HT-29 (cell line): Measurements from ENCODE around the gene HFE. TPM values are rescaled to one million over a fixed set of nuclear protein-coding genes. Genes with fewer than 3 reads are reported as not detected.
A peak's percentile ranks its signal among the peaks of the same experiment; 100 is the strongest.
"Not testable (repeated sequence)": the region's sequence is repeated elsewhere in the genome, so short reads cannot be mapped to it uniquely, and the experiment has no call there.

ENCODE experiments used
- DNase-seq: peaks from one replicate; pipeline ENCODE4 v3.0.0-alpha.2; 2015; ENCODE audit warnings: low spot score
- total RNA-seq: library from RNA; depleted of rRNA; stranded (reverse); fragments of >200 nt; shearing (Covaris generic); gene quantifications from 2 replicates; pipeline ENCODE4 v1.2.3, GENCODE V29; 2014; rRNA removed

The HFE gene
- total RNA-seq: 7.3 and 8.7 TPM in 2 replicates

- peak; percentile 50 for DNase-seq
Measured at GRCh38 chr6:26087284-26088115, at the start of gene HFE. Gene HFE, plus strand, starts transcription at chr6:26087429. Its CDS starts 12 bp downstream, at chr6:26087441.

GRCh38 chr6:26041946-26042345, 45.3 kb upstream of the HFE start:
- DNase-seq: no peak

- peak; percentile 82 for DNase-seq
Measured at GRCh38 chr6:26043384-26044139, 43.7 kb upstream of the HFE start.

GRCh38 chr6:26044140-26045064, 42.8 kb upstream of the HFE start:
- no peak for DNase-seq

- peak; percentile 95 for DNase-seq
Measured at GRCh38 chr6:26045065-26045927, 41.9 kb upstream of the HFE start.

- peak; percentile 48 for DNase-seq
Measured at GRCh38 chr6:26045928-26046368, 41.3 kb upstream of the HFE start.

GRCh38 chr6:26047329-26047728, 39.9 kb upstream of the HFE start:
- DNase-seq: not testable (repeated sequence)

- no peak for DNase-seq
Measured at GRCh38 chr6:26048590-26048989, 38.6 kb upstream of the HFE start.

GRCh38 chr6:26051665-26052310, 35.4 kb upstream of the HFE start:
- peak; percentile 25 for DNase-seq

- peak; percentile 12 for DNase-seq
Measured at GRCh38 chr6:26052762-26053250, 34.4 kb upstream of the HFE start.

GRCh38 chr6:26053992-26054780, 33.0 kb upstream of the HFE start:
- peak; percentile 65 for DNase-seq

- DNase-seq: peak; percentile 88
Measured at GRCh38 chr6:26054781-26055718, 32.2 kb upstream of the HFE start.

GRCh38 chr6:26055719-26056582, 31.3 kb upstream of the HFE start:
- peak; percentile 95 for DNase-seq

GRCh38 chr6:26056583-26057350, 30.5 kb upstream of the HFE start:
- peak; percentile 65 for DNase-seq

GRCh38 chr6:26057899-26058298, 29.3 kb upstream of the HFE start:
- no peak for DNase-seq

GRCh38 chr6:26058477-26059033, 28.7 kb upstream of the HFE start:
- DNase-seq: not testable (repeated sequence)
